HG02759 (cell line): Measurements from ENCODE around the gene ATPAF2.

Experiments used
- ATAC-seq: cut with Tn5 transposase; IDR thresholded peaks from one replicate; pipeline ENCODE4 v1.9.1; 2021; ENCODE audit warnings: mild to moderate bottlenecking, moderate library complexity; ENCODE audit not compliant: unreplicated experiment

The ATPAF2 gene

DNA sequence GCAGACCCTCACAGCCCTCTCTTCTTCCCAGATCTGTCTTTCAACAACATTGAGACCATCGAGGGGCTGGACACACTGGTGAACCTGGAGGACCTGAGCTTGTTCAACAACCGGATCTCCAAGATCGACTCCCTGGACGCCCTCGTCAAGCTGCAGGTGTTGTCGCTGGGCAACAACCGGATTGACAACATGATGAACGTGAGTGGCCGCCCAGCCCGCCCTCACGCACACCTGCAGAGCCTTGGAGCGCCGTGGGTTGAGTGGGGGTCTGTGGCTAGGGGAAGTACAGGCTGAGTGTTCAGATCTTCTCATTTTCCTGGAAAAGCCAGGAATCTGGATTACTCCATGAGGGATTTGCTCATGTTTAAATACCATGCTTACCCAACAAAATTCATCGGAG, 51.1 kb downstream of the ATPAF2 start:
- ATAC-seq = no peak

DNA sequence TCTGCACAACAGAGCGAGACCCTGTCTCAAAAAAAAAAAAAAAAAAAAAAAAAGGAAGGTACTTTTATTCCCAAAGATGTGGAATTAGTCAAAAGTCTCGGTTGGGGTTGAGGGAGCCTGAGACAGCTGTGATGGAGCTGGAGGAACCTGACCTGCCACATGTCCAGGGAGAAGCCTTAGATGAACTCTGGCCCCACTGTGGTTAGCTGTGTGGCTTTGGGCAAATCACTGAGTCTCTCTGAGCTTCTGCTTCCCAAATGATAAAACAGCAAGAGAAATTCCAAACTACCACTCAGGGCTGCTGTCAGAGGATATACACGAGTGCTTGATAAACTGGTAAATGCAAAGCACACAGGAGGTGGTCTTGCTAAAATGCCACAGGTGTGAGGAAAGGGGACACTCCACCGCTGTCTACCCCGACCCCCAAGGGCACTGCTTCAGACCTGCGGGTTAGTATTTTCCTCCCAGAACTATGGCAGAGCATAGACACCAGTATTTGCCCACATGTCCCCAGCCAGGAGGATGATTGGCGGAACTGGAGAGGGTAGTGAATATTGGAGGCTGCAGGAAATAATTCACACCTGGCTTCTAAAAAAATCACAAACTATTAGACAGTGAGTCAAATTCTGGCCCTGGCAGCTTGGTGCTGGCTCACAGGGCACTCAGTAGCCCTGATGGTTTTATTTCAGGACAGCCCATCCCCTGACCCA, 51.6 kb downstream of the ATPAF2 start:
- ATAC-seq = no peak

DNA sequence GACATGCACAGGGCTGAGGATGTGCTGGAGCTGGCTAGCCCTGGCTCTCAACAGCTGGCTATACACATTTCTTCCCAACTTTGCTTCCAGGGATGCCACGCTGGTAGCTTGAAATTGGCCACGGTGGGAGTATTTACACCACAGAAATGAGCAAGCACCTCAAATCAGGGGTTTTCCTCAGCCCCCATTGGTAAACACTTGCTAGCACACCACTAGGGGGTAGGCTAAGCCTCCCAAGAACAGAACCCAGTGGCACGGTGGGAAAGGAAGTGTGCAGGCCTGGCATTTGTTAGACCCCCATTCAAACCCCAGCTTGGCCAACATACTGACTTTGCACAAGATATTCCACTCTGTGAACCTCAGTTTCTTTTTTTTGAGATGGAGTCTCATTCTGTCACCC, 53.4 kb downstream of the ATPAF2 start:
- no peak for ATAC-seq

DNA sequence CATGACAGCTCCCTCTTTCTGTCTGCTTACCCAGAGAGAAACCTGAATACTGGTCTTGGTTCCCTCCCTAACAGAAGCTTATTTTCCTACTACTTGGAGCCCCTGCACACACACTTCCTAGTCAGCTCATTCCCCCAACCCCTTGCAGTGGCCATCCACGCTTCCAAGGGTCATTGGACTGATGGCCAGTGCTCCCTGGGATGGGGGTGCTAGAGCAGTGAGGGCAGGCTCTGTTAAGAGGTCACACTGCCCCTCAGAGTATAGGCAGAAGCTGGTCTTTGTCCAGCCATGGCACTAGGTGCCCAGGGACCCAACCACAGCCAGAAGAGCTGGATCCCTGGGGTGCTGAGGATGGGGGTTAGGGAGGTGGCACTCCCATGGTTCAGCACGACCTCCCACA, 53.8 kb downstream of the ATPAF2 start:
- ATAC-seq = no peak

DNA sequence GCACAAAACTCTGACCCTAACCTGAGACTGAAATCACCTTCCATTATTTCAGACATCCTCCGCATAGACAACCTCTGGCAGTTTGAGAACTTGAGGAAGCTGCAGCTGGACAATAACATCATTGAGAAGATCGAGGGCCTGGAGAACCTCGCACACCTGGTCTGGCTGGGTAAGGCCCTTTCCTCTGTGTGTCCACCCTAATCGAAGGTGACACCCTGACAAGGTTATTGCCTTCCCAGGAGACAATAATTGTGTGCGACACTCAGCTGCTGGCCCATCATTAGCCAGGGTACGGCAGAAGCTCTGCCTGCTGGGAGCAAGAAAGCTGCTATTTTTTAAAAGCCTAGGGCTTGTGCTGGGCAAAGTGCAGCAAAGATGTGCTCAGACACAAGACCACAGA, 55.2 kb downstream of the ATPAF2 start:
- ATAC-seq = no peak

DNA sequence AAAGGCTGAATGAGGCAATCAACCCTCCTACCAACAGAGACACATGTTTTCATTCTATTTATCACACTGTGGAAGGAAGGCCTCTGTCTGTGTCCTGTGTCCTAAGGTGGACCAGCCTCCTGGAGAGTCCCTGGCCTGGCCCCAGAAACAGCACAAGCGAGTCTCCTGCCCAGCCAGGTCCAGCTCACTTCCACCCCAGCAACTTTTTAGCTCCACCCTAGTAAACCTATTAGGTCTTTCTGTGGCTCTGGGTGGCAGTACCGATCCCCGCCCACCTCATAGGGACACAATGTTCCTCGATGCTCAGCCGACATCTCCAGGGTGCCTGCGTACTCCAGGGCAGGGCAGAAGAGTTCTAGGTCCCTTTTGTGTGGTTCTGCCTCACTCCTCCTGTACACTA, 55.6 kb downstream of the ATPAF2 start:
- no peak for ATAC-seq

DNA sequence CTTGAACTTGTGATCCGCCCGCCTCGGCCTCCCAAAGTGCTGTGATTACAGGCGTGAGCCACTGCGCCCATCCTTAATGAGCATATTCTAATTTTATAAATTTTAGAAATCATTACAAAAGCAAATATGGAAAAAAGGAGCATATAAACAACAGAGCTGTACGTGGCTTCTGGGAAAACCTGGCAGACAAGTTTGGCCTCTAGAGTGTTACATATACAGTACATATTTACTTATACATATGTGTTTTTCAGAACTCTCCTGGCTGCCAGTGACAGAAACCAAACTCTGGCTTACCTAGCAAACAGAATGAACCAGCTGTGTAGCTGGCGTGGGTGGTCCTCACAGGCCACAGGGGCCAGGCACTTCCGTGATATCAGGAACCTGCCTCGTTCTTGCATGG, 56.2 kb downstream of the ATPAF2 start:
- ATAC-seq = no peak

DNA sequence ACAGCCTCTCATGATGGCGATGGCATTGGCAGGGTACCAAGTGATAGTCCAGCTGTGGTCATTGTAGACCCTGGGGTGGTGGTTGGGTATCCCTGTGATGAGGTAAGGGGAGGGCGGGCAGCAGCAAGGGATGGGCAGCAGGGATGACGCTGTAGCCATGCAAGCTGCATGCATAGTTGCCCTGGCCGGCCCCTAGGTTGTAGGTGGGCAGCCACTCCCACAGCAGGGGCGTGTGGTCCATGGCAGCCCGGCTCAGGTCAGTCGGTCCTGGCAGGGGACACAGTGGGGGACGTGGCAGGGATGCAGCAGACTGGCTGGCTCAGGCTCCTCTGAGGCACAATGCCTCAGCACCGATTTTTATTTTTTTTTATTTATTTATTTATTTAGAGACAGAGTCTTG, 57.6 kb downstream of the ATPAF2 start:
- ATAC-seq = no peak

DNA sequence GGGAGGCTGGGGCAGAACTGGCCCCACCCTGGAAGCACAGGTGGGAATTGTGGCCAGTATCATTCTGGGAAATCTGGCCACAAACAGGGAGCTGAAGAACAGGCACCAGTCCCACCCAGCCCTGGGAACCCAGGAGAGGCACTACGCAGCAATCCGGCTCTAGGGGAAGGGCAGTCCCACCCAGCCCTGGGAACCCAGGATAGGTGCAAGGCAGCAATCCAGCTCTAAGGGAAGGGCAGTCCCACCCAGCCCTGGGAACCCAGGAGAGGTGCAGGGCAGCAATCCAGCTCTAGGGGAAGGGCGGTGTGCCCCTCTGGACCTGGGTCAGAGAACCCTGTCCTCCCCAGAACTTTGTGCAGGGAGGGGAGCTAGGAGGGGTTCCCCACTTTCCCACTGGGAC, 59.2 kb downstream of the ATPAF2 start:
- ATAC-seq = no peak

DNA sequence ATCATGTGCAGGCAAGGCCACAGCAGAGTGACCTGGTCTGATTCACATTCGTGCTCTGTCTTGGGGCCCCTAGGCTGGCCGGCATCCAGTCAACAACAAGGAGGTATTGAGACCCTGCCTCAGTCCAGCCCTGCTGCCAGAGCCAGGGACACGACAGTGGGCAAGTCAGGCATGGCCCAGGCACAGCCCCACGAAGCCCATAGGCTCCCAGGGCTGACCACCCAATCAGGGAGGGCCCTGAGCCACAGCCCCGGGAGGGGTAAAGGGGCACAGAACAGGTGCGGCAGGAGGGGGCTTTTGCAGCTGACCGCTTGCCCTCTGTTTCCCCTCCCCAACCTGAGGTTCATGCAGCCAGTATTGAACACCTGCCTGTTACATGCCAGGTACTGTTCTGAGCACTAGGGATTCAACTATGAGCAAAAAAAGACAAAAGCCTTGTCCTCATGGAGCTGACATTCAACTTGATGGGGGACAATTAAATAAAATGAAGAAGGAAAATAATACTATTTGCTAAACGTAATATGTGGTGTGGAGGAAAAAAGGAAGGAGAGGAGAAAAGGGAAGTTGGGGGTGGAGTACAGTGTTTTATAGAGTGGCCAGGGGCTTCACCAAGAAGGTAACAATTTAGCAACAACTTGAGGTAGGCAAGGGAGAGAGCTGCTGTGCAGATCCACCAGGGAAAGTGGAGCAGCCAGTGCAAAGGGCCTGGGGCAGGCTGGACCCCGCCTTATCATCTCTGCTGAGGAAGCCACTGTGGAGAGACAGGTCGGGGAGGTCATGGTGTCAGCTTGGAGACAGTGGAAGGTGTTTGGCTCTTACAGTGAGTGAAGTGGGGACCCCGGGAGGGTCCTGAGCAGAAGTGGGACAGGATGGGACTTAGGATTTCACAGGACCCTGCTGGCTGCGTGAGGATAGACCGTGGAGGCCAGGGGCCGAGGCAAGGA, 60.2 kb downstream of the ATPAF2 start:
- ATAC-seq = no peak

DNA sequence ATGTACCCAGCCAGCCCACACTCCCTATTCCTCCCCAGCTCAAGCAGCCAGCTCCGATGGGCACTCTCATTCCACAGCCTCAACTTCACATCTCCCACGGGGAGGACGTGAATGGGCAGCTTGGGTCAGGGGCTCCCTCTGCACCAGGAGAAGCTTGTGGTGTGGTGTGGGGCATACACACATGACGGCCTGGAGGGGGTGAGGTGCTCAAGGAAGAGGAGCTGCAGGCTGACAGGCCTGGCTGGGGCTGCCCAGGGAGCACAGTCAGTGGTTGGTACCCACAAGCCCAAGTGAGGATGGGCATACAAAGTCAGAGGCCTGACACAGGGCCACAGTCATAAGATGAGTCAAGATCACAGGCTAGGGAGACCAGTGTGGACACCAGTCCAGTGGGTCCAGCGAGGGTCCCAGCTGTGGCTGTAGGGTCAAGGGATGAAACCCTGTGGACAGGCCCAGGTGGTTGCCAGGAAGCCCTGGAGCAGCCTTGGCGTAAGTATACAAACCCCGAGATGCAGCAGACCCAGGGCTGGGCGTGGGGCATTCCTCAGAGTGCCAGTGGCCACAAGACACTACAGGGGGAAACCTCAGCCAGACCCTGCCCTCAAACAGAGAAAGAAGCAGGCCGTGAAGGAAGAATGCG, 61.9 kb downstream of the ATPAF2 start:
- ATAC-seq = no peak

DNA sequence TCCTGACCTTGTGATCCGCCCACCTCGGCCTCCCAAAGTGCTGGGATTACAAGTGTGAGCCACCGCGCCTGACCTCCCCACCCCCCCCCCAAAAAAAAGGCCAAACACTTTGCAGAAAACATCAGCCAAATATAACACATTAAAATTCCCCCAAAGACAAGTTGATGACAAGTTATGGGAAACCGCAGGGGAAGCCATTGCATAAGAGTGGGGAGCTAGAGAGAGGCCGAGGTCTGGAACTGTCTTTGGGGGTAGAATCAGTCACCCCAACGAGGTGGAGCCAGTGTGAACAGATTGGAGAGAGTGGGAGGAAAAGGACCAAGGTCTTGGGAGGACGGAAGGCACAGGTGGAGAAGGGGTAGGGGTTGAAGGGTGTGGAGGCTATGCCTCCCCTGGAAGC, 63.5 kb downstream of the ATPAF2 start:
- ATAC-seq = no peak

DNA sequence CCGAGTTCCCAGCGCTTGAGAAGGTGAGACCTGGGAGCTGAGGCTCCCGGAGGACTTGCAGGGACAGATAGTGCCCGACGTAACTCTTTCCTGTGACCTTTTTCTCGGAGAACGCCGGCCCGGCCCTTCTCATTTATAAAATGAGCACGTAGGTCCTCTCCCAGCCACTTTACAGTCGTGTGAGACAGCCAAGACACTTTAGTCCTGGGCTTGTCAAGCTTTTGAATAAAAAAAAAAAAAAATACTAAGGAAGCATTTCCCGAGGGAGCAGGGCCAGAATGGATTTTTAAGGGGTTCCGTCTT, 66.1 kb downstream of the ATPAF2 start:
- ATAC-seq = no peak

DNA sequence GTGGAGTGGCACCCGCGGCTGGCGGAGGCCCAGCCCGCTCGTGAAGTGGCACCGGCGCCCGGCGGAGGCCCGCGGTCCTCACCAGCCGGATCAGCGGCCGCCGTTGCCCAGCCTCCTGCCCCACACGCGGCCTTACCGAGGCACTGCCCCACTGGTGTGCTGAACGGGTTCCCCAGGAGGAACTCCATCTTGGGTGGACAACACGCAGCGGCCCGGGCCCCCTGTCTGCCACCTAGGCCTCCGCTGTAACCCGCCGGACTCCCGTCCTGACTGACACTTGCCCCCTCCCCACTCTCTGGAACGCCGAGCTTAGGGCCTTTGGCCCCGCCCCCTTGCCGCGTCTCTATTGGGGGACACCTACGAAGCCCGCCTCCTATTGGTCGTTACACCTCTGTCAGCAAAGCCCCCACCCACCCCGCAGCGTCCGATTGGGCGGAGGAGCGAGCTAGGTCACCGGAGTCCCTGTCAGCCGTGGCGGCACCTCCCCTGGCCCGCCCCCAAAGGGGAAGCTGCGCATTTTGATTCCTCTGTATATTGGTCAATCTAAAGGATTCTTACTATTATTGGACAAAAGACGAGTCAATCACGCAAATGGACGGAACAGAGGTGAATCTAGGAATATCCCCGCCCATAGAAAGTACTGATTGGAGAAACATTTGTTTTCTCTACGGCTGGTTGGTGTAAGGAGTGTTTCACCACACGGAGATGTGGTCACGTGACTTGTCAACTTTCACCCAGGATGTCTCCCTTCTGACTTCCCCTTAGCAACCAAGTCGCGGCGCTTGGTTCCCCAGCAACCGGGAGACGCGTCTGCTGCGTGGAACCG, 66.6 kb downstream of the ATPAF2 start, which contains the start of the genes DRC3 and TOM1L2:
Gene DRC3, plus strand, starts transcription at position 737 of the 826 bp plus-strand sequence. CDS start 4,737 bp downstream, outside the sequence.
Gene TOM1L2, minus strand, starts transcription at position 275 of the 826 bp plus-strand sequence. Its CDS starts 87 bp downstream, at position 188.
- ATAC-seq = peak; percentile 87

DNA sequence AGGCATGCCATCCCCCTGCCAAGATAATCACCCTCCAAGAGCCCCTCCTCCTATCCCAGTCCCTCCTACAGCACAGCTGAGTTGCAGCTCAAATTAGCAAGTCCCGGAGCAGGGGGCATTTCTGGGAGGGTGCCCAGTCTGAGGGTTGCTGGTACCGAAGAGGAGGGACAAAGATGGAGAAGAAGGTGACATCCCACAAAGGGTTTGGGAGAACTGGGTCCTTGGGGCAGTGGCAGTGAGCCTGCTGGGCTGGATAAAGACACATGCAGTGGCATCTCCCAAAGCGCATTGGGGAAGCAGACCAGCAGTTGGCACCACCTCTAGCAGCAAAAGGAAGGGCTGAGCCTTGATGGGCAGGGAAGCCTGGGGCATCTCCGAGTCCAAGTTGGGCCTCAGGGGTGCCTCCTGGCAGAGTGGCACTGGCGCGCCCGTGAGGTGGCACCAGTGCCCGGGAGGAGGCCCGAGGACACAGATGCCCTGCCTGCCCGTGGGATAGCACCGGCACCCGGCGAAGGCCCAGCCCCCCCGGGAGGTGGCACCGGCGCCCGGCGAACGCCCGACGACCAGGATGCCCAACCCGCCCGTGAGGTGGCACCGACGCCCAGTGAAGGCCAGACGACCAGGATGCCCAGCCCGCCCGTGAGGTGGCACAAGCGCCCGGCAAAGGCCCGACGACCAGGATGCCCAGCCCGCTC, 67.4 kb downstream of the ATPAF2 start:
- no peak for ATAC-seq

DNA sequence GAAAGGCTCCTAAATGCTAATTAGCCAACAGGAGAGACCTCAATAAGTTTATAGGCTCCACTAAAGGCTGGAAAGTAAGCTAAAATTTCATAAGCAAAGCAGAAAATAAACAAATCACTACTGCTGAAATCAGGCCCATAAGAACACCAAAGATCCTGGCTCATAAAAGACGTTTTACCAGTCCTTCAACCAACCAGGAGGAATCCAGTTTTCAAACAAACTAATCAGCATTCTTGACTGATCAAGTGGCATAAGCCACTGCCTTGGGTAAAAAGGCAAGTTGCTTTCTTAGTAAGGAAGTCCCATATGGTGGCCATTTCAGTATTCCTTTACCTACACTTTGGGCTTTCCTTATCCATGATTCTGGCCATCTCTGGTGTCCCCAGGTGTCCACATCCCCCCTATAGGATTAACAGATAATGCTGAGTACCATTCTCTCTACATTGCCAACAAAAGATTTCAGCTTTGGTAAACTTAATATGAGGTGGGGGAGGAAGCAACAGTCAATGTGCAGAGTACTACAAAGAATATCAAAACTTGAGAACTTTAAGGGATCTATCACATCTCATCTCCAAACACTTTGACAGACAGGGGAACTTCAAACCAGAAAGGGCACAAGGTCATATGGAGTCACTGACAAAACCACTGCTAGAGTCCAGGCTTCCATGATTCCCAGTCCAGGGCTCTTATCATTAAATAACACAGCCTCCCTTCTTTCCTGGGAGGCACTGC, 68.1 kb downstream of the ATPAF2 start:
- ATAC-seq = no peak
